Esophagus (tissue), 2 donors: ENCODE measurements around the gene TCOF1. TPM values are rescaled to one million over a fixed set of nuclear protein-coding genes. Genes with fewer than 3 reads are reported as not detected.

ENCODE experiments used
- H3K27ac ChIP-seq, 2 donors: one replicate each; pipeline ENCODE4 v1.5.1; 2013; ENCODE audit warnings: low read depth in 2 of 2, mild to moderate bottlenecking in 2 of 2, inconsistent platforms in 1 of 2, low read length in 1 of 2, moderate library complexity in 1 of 2
- H3K27me3 ChIP-seq, 2 donors: one replicate each; pipeline ENCODE4 v1.6.1; 2013; ENCODE audit warnings: low read length in 2 of 2, control low read depth in 1 of 2, mild to moderate bottlenecking in 1 of 2; ENCODE audit not compliant: insufficient read depth in 2 of 2, control insufficient read depth in 1 of 2
- H3K36me3 ChIP-seq, 2 donors: one replicate each; pipeline ENCODE4 v1.6.1; 2013; ENCODE audit warnings: low read length in 1 of 2; ENCODE audit not compliant: control insufficient read depth in 2 of 2, insufficient read depth in 2 of 2
- H3K4me1 ChIP-seq, 2 donors: one replicate each; pipeline ENCODE4 v1.6.1; 2013; ENCODE audit warnings: low read length in 1 of 2; ENCODE audit not compliant: control insufficient read depth in 2 of 2, insufficient read depth in 2 of 2
- H3K4me3 ChIP-seq, 2 donors: one replicate each; pipeline ENCODE4 v1.5.1; 2013; ENCODE audit warnings: low read length in 2 of 2, mild to moderate bottlenecking in 2 of 2, low read depth in 1 of 2, moderate library complexity in 1 of 2
- H3K9me3 ChIP-seq, 2 donors: one replicate each; pipeline ENCODE4 v1.6.1; 2013; ENCODE audit warnings: mild to moderate bottlenecking in 2 of 2, low read depth in 1 of 2, low read length in 1 of 2, moderate library complexity in 1 of 2; ENCODE audit not compliant: control insufficient read depth in 2 of 2, insufficient read depth in 1 of 2
- WGBS, 2 donors: extraction: QIAGEN DNeasy Blood & Tissue Kit; methylation state at CpG; one replicate each; pipeline ENCODE4 v1.1.7; 2013; 5-methylcytosine and 5-hydroxymethylcytosine counted together
- polyA plus RNA-seq, 2 donors: library from polyadenylated mRNA; stranded (reverse); fragments of 200-250 nt; gene quantifications; one replicate each; pipeline ENCODE4 v1.2.3, GENCODE V29; 2013
- donor health status: healthy with polysubstance abuse.
- donor health status: Bipolar disorder and iron deficiency.

The TCOF1 gene
- polyA plus RNA-seq, 2 donors, result 13.0 to 13.5 TPM

DNA sequence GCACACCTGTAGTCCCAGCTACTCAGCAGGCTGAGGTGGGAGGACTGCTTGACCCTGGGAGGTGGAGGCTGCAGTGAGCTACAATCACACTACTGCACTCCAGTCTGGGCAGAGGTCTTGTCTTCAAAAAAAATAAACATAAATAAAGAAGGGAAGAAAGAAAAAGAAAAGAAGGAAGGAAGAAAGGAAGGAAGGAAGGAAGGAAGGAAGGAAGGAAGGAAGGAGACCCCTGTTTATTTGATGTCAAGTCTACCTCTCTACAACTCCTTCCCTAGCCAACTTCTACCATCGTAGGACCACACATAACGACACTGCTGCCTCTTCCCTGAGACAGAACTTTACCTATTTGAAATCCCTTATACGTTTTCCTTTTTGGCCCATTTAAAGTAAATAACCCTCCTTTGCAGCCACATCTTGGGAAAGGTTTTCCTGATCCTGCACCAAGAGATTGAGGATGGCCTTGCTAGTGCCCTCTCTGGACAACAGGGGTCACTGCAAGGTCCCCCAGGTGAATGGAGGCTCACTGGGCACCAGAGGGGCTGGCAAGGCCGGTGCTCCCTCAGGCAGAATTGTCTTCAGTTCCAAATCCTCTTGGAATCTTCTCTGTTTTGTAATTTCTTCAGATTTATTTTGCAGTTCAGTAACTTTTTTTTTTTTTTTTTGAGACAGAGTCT is 81.5 kb downstream of the TCOF1 start:
- WGBS, 2 donors, result 45 to 56% methylated on average over 4 of the region's 4 CpGs
- no peak overlapping the region for H3K4me3 ChIP-seq
- H3K4me1 ChIP-seq, result peaks cover 0 to 2% of the 10 kb centered on the region in 2 donors
- no peak overlapping the region for H3K27ac ChIP-seq
- H3K9me3 ChIP-seq, result no peaks in the 10 kb centered on the region
- H3K27me3 ChIP-seq, result no peaks in the 10 kb centered on the region
- peaks cover 5 to 9% of the 10 kb centered on the region in 2 donors for H3K36me3 ChIP-seq

- peaks cover 26% of the 10 kb centered on the region in 2 donors for H3K36me3 ChIP-seq
- no peaks in the 10 kb centered on the region for H3K9me3 ChIP-seq
- no peaks in the 10 kb centered on the region for H3K27me3 ChIP-seq
- 92 to 94% methylated on average over 12 of the region's 12 CpGs for WGBS, 2 donors
- H3K27ac ChIP-seq, result no peak overlapping the region
- H3K4me1 ChIP-seq, result peaks cover 1 to 2% of the 10 kb centered on the region in 2 donors
- no peak overlapping the region for H3K4me3 ChIP-seq
Observed at GRCh38 chr5:150440948-150441812, 83.7 kb downstream of the TCOF1 start.

- 53 to 59% methylated on average over 18 of the region's 18 CpGs for WGBS, 2 donors
- Histone ChIP-seq H3K9me3 (no peaks in the 10 kb centered on the region), H3K4me1 (peaks cover 0 to 2% of the 10 kb centered on the region in 2 donors), H3K36me3 (peaks cover 33 to 34% of the 10 kb centered on the region in 2 donors), H3K27ac (peak overlapping the region in 1 of 2 donors; percentile 13), H3K4me3 (no peak overlapping the region), H3K27me3 (no peaks in the 10 kb centered on the region)
Observed at GRCh38 chr5:150441813-150442698, 84.6 kb downstream of the TCOF1 start.

DNA sequence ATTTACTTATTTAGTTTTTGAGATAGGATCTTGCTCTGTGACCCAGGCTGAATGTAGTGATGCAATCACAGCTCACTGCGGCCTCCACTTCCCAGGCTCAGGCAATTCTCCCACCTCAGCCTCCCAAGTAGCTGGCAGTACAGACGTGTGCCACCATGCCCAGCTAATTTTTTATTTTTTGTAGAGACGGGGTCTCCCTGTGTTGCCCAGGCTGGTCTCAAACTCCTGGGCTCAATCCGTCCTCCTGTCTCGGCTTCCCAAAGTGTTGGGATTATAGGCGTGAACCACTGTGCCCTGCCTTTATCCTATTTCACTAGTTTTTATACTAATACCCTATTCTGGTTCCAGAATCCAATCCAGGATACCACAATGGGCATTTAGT is 85.2 kb downstream of the TCOF1 start:
- no peak overlapping the region for H3K4me3 ChIP-seq
- no peak overlapping the region for H3K27ac ChIP-seq
- H3K27me3 ChIP-seq, result no peaks in the 10 kb centered on the region
- H3K9me3 ChIP-seq, result no peaks in the 10 kb centered on the region
- peaks cover 33 to 39% of the 10 kb centered on the region in 2 donors for H3K36me3 ChIP-seq
- H3K4me1 ChIP-seq, result peaks cover 0 to 2% of the 10 kb centered on the region in 2 donors
- 75 to 83% methylated on average over 6 of the region's 6 CpGs for WGBS, 2 donors

DNA sequence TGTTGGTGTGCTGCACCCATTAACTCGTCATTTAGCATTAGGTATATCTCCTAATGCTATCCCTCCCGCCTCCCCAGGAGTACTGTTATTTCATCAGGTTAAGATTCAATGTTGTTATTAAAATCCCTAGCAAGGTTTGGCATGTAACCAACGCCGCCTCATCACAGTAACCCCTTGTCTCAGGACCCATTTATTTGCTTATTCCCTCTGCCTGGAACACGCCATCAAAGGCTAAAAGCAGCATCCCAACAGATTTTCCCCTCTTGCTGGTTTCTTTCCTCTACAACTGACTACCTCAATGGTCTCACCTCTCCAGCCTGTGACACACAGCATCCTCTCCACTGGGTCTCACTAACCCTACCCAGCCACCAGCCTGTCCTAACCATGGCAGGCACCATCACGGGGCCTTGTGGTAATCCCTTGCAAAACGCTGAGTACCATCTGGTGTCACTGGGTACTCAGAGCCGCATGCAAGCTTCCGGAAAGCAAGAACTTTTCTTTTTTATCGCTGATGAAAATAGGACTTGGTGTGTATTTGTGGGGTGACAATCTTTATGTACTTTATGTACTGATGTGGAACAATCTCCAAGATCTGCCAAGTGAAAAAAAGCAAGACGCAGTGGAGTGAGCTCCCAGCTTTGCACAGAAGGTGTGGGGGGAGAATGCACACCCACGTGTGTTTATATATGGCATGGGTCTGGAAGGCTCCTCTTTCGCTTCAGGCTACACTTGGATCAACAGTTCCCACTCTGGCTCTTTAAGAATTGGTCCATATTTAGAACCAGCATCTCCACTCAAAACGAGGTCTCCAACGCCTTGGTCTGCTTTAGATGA is 86.0 kb downstream of the TCOF1 start:
- H3K4me3 ChIP-seq, result no peak overlapping the region
- H3K27me3 ChIP-seq, result no peaks in the 10 kb centered on the region
- peaks cover 0 to 2% of the 10 kb centered on the region in 2 donors for H3K4me1 ChIP-seq
- 73 to 75% methylated on average over 15 of the region's 15 CpGs for WGBS, 2 donors
- H3K9me3 ChIP-seq, result no peaks in the 10 kb centered on the region
- H3K27ac ChIP-seq, result no peak overlapping the region
- peaks cover 33 to 39% of the 10 kb centered on the region in 2 donors for H3K36me3 ChIP-seq

- peaks cover 0 to 2% of the 10 kb centered on the region in 2 donors for H3K4me1 ChIP-seq
- peaks cover 33 to 39% of the 10 kb centered on the region in 2 donors for H3K36me3 ChIP-seq
- H3K27ac ChIP-seq, result no peak overlapping the region
- WGBS, 2 donors, result 86 to 91% methylated on average over 9 of the region's 9 CpGs
- H3K9me3 ChIP-seq, result no peaks in the 10 kb centered on the region
- no peaks in the 10 kb centered on the region for H3K27me3 ChIP-seq
- no peak overlapping the region for H3K4me3 ChIP-seq
Observed at GRCh38 chr5:150444770-150445169, 87.3 kb downstream of the TCOF1 start.

DNA sequence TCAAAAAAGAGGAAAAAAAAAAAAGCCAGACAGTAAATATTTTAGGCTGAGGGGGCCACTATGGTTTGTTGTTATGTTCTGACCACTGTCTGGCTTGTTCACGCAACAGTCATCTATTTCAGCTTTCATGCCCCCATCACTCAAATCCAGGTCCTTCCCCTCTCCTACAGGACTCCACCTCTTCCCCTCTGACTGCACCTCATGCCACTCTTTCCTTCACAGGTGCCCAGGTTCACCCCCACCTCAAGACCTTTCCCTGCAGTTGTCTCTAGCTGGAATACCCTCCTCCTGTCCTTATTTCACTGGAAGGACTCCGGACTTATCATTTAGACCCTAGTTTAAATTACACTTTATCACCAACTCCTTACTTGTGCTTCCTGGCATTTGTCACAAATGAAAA is 88.6 kb downstream of the TCOF1 start:
- no peaks in the 10 kb centered on the region for H3K27me3 ChIP-seq
- WGBS, 2 donors, result 75 to 93% methylated on average over 2 of the region's 2 CpGs
- no peak overlapping the region for H3K4me3 ChIP-seq
- peaks cover 33 to 39% of the 10 kb centered on the region in 2 donors for H3K36me3 ChIP-seq
- no peaks in the 10 kb centered on the region for H3K9me3 ChIP-seq
- H3K27ac ChIP-seq, result no peak overlapping the region
- peaks cover 0 to 2% of the 10 kb centered on the region in 2 donors for H3K4me1 ChIP-seq

DNA sequence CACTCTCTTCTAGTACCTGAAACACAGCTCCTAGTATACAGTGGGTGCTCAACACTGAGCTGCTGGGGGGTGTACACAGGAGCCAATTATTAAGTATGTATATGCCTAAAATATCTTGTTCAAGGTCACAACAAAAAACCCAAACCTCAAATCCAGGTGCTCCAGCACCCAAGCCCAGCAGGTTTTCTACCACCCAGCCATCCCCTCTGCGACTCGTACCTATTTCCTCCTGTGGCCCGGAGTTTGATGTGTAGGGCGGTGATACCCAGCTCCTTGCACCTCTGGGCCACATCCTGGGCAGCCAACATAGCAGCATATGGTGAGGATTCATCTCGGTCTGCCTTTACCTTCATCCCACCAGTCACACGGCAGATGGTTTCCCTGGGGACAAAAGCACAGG is 89.1 kb downstream of the TCOF1 start:
- WGBS, 2 donors, result 84 to 91% methylated on average over 6 of the region's 6 CpGs
- Histone ChIP-seq H3K27me3 (no peaks in the 10 kb centered on the region), H3K9me3 (no peaks in the 10 kb centered on the region), H3K4me1 (peaks cover 0 to 2% of the 10 kb centered on the region in 2 donors), H3K36me3 (peaks cover 33 to 39% of the 10 kb centered on the region in 2 donors), H3K27ac (no peak overlapping the region), H3K4me3 (no peak overlapping the region)
